ENCODE measurements around the gene PLXNA3.

Gene PLXNA3

DNA sequence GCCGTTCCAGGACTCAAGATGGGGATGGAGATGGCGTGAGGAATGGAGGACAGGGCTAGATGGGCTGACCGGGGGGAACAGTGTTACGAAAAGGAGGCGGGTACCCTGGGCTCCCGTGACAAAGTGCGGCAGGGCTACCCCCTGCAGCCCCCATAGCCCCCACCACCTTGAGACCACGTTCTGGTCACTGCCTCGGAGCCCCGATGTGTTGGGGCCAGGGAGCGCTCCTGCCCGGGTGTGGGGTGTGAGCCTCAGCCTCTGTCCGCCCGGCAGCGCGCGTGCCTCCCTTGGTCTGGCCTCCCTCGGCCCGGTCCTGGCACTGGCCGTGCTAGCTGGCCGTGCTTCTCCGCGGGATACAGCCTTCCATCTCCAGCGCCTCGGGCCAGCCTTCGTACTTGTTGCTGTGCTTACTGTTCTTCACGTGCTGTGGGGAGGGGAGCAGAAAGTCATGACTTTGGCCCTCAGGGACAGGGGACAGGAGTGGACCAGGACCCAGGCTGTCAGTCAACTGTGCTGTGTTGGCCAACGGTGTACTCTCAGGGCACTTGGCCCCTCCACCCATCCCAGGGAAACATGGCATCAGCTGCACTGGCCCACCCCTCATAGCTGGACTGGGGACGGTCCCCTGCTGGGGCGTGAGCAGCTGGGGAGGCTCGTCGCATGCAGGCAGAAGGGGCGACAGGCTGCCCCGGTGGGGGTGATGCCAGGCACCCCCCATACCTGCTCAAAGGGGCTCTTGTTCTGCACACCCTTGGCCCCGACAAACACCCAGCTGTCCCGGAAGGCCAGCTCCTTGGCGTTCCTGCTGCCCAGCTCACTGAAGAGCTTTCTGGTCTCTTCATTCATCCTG, 48.6 kb downstream of the PLXNA3 start:
- no peak for FAIRE-seq

DNA sequence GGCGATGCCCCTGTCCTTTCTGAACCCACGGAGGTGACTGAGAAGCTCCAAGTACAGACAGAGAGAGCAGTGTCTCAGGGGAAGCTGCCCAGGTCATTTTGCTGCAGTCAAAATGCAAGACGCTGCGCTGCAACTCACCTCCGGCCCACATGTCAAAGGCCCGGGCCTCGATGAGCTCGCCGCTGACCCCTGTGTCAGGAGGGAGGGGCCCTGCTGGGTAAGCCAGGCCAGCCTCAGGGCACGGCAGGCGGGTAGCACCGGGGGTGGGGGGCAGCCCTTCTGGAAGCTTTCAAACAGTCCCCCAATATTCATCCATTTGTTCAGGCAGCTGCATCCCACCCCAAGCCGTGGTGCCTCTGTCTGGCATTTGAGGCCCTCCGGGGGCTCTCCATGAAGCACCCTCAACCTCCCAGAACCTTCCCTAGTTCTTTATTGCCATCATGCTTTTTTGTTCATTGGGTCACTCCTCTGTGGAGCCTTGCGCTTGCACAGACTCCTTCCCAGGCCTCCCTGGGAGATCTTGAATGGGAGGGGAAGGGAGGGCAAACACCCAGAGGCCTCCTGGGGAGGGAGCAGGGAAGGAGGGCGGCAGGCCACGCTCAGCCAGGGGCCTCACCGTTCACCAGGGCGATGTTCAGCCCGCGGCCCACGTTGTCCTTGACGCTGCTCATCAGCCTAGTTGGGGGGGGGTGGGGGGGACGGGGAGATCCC, 49.7 kb downstream of the PLXNA3 start:
- FAIRE-seq = no peak

DNA sequence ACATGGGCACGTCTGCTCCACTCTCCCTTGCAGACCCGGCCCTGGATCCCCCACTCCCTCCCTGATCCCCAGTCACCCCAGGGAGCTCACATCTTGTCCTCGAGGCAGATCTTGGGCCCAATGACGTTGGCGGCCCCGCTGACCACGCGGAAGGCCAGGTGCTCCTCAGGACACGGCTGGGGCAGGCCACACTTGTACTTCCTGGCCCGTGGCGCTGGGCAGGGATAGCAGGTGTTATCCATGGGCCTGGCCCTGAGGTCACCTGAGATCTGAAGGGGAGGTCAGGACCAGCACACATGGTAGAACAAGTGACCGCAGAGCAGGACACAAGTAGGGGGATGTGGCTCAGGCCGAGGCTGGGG, 50.3 kb downstream of the PLXNA3 start:
- FAIRE-seq = no peak

DNA sequence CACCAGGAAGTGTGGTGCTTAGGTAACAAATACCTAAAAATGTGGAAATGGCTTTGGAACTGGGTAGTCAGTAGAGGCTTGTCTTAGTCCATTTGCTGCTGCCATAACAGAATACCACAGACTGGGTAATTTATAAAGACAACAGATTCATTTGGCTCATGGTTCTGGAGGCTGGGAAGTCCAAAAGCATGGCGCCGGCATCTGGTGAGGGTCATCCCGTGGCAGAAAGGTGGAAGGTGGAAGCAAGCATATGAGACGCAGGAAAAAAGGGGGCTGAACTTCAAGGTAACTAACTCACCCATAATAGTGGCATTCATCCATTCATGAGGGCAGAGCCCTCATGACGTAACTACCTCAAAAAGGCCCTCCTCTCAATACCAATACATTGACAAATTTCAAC, 51.4 kb downstream of the PLXNA3 start:
- FAIRE-seq = no peak

DNA sequence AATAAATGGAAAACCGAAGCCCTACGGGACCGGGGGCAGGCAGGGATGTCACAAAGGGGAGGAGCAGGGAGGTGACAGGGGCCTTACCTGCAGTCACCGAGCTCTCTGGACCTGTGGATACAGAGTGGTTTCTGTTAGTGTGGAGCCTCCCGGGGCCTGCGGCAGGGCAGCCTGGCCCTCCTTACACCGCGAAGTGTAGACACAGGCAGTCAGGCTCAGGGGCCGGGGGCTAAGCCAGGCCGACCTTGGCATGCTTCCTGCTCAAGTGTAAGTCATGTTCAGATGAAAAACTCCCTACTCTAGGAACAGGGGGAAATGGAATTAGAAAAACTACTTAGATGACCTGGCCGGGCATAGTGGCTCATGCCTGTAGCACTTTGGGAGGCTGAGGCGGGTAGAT, 53.7 kb downstream of the PLXNA3 start:
- no peak for FAIRE-seq

DNA sequence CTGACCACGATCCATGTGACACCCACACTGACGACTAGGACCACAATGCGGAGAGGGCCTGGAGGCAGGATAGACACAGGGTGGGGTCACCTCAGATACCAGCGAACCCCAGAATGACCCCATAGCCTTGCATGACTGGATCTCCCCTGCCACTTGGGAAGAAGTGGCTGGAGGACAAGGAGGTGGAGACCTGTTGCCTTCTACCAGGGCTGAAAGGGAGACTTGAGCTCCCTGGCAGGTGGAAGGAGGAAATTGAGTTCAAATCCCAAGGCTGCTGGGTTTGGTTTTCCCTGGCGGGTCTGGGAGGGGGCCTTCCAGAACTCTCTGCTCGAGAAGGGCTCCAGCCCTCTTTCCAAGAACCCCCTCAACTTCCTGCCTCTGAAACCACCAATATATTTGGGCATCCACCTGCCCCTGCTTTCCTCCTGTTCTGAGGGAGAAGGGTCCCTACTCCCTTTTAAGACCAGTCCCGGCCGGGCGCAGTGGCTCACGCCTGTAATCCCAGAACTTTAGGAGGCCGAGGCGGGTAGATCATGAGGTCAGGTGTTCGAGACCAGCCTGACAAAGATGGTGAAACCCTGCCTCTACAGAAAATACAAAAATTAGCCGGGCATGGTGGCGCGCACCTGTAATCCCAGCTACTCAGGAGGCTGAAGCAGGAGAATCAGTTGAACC, 54.9 kb downstream of the PLXNA3 start:
- FAIRE-seq = no peak

DNA sequence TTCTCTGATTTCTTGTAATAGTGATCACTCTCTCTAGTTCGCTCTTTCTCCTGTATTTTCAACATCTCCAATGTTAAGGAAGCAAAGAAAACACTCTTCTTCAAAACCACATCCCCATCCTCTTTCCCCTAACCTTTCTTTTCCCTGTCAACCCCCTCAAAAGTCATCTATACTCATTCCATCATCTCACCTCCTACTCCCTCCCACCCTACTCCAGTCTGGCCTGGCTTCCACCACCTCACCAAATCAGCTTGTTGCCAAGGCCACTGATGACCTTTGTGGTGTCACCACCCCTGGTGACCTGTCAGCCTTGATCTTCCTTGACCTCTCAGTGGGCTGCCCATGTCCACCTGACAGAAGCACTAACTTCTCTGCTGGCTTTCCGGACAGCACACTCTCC, 55.6 kb downstream of the PLXNA3 start:
- no peak for FAIRE-seq

DNA sequence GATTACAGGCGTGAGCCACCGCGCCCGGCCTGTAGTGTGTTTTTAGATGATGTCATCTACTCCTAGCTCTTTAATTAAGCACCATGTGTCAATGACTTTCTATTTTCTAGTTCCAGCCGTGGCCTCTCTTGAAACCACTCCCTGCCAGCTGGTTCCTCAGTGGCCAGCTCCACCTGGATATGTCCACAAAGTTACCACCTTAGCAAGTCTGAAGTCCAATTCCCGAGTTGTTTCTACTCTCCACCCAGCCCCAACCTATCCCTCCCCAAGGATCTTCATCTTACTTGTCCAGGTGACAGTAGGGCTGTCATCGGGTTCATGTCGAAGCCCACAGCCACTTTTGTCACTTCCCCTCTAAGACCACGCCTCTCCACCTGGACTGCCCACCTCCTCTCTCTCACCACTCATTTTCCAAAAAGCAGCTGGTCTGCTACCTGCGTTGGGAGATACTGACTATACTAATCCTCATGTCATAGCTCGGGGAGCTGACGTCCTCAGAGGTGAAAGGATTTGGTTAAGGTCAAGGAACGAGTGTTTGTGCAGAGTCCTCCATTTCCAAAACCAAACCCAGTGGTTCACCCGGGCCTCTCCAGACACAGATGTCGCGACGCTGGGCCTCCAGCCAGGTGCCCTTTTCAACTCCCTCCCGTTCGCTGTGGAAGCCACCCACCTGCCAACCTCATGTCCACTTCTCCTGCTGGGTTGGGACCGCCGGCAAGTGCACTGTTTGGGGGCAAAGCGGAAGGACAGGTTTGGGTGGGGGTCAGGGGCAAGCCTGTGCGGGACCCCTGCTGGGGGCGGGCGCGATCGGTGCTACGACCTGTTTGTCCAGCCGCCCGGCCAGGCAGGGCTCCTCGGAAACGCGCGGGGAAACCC, 57.2 kb downstream of the PLXNA3 start:
- FAIRE-seq = peak; percentile 55

DNA sequence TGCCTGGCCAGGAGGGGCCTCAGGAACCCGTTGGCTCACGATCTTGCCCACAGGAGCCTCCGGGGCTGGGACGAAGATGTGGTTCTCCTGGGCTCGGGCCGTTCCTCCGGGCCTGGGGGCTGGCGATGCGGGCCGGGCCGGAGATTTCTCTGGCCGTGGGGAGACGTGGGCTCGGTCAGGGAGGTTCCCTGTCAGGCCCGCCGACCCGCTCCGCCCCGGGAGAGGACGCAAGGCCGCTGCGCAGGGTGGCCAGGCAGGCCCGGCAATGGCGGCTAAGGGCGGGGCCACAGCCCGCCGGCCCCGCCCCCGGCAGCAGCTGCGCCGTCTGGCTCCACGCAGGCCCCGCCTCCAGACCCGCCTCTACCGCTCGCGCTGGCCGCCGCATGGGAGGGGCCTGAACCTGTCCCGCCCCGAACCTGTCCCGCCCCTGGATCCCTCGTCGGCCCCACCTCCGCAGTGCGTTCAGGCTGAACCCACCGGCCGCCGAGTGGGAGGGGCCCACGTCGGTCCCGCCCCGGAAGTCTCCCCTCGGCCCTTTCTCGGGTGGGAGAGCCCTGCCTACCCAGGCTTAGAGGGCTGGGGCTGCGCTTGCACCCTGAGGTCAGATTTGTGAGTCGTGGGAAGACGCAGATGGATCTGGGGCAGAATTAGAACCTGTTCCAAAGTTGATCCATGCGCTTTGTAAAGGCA, 58.0 kb downstream of the PLXNA3 start, which contains the start of gene FAM3A:
TSS of gene FAM3A (minus strand) at position 267 of the 690 bp plus-strand sequence. CDS start 460 bp downstream, outside the sequence.
- no peak for FAIRE-seq

DNA sequence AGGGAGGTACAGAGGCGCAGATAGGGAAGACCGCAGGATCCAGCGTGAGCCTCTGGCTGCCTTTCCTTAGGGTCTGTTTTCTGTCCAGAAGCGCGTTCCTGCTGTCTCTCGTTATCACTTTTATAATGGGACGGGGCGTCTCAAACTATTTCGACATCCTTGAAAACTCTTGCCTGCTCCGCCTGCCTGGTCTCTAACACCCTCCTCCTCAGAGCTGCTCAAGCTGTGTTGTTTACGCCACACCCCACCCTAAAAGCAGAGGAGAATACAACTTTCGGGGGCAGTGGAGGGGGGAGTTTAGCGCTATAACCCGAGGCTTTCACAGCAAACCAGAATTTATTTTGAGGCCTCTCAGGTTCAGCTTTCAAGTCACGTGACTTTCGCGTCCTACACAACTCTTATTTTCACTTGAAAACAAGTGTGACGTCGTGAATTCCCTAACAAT, 58.6 kb downstream of the PLXNA3 start:
- FAIRE-seq = no peak

DNA sequence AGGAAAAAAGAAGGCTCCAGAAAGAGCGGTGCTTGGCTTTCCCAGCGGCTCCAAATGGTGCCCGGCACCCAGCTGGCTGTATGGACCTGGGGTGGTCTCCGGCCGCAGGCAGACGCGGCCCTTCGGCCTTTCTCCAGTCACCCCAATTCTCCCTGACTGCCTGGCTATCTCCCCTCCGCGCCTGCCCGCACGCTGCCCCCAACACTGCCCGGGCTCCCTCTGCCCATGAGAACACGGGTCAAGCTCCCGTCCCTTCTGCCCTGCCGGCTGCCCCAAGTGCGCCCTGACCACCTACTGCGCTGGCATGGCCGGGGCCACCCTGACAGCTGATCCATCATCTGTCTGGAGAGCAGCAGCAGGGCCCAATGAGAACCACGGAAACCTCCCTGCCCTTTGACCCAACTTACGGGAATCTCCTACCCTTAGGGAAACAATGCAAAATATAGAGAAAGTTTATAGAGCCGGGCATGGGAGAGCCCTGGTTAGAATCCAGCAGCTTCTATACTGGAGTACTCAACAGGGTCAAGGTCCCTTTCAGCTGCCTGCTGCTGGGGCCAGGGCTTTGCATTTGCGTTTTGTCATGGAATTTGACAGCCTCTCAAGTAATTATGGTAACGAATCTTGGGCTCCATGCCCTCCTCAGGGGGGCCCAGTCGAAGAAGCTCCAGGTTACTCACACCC, 59.2 kb downstream of the PLXNA3 start:
- FAIRE-seq = no peak

DNA sequence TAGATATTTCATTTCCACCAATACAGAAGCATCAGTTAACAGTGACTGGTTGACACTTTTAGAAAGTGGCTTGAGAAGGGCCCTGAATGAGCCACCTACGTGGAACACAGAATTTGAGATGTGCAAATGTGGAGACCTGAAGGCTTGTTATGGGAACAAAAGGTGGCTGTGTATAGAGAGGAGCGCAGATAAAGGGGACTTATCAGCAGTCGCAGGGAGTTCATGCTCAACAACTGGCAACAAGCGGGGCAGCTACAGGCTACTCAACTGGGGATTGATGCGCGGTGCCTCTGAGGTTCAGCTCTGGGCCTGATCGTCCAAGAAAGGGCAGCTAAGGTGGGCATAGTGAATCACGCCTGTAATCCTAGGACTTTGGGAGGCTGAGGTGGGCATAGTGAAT, 61.3 kb downstream of the PLXNA3 start:
- no peak for FAIRE-seq

DNA sequence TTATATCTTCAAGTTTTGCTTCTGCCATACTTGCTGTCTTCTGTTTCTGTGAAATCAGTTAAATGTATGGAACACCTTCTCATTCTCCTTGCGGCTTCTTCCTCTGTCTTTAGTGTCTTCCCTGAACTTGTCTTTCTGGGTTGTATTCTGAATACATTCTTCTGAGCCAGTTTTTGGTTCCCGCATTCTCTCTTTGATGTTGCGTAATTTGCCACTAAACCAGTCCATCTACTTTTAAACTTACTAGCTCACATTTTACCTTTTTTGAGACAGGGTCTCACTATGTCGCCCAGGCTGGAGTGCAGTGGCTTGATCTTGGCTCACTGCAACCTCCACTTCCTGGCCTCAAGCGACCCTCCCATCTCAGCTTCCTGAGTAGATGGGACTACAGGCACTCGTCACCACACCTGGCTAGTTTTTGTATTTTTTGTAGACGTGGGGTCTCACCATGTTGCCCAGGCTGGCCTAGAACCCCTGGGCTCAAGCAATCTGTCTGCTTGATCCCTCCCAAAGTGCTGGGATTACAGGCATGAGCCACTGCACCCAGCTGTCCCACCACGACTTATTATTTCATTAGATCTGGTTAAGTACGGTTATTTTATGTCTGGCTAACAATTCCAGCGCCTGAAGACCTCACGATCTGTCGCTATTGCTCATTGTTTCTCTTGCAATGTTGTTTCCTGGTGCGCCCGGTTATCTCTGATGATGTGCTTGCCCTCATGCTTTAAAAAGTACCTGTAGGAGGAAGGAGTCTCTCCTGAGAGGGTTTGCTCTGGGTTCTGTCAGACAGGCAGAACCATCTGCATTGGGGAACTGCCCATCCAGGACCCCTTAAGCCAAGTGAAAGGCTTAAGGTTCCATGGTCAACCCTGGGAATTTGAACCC, 67.8 kb downstream of the PLXNA3 start:
- no peak for FAIRE-seq

DNA sequence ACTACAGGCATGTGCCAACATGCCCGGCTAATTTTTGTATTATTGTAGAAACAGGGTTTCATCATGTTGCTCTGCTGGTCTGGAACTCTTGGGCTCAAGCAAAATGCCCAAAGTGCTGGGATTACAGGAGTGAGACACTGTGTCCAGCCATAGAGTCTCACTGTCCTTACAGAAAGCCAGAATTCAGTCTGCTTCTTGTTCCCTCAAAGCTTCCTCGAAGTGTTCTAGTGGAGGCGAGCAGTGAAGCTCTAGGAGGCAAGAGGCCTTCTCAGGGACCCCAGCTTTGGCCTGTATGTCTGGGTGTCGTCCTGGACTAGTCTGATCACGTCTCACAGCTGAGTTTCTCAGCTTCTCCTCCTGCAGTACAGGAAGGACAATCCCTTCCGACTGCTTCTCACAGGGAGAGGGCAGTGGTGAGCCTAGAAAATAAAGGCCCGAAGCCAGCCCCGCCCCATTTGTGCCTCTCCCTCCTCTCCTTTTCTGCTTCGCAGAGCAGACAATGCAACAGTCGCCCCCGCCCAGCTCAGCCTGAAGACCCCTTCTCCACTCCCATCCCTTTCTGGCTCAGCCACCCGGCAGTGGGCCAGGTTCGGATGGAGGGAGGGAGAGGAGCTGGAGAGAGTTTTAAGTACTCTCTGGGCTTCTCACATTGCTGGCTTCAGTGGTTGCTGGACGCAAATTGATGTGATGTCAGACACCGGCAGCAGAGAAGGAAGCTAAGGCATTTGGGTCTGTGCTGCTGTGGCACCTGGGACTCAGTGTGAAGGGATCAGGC, 69.0 kb downstream of the PLXNA3 start:
- no peak for FAIRE-seq
